Activated T-helper 2 cell treated with anti-CD3 and anti-CD28 coated beads, Interferon-gamma antibody, Interleukin-2, Interleukin-4, amounts not matched to agents 10 μg/mL and 5 μg/mL and 100 μg/mL, durations not matched to agents 14 hours and 24 hours and 36 hours (primary cell): ENCODE results near the gene C11orf87. TPM values are rescaled to one million over a fixed set of nuclear protein-coding genes. Genes with fewer than 3 reads are reported as not detected.

Source experiments
- DNase-seq: peaks from one replicate; pipeline ENCODE4 v3.0.0; 2021; ENCODE audit warnings: low spot score
- H3K27ac Mint-ChIP-seq: one replicate; pipeline ENCODE4 v1.8.0; 2021; ENCODE audit warnings: mixed read lengths
- H3K27me3 Mint-ChIP-seq: one replicate; pipeline ENCODE4 v1.8.0; 2021; ENCODE audit warnings: low read depth, mixed read lengths
- H3K36me3 Mint-ChIP-seq: one replicate; pipeline ENCODE4 v1.8.0; 2021; ENCODE audit warnings: low read depth, mixed read lengths
- H3K4me1 Mint-ChIP-seq: one replicate; pipeline ENCODE4 v1.8.0; 2021; ENCODE audit warnings: low read depth, mixed read lengths
- H3K4me3 Mint-ChIP-seq: one replicate; pipeline ENCODE4 v1.8.0; 2021; ENCODE audit warnings: low read depth, mild to moderate bottlenecking, moderate library complexity, mixed read lengths
- H3K9me3 Mint-ChIP-seq: one replicate; pipeline ENCODE4 v1.8.0; 2021; ENCODE audit warnings: mixed read lengths
- intact Hi-C: fragments of 100-400 bp; cut with micrococcal nuclease; formaldehyde crosslinking; loops from one replicate; pipeline ENCODE4 v1.15.1; 2023
- total RNA-seq: library from RNA; stranded (reverse); gene quantifications from 2 replicates; pipeline ENCODE4 v1.2.3, GENCODE V29; 2022

The C11orf87 gene
- total RNA-seq, 1 donor from 2014 or later = not detected

DNA sequence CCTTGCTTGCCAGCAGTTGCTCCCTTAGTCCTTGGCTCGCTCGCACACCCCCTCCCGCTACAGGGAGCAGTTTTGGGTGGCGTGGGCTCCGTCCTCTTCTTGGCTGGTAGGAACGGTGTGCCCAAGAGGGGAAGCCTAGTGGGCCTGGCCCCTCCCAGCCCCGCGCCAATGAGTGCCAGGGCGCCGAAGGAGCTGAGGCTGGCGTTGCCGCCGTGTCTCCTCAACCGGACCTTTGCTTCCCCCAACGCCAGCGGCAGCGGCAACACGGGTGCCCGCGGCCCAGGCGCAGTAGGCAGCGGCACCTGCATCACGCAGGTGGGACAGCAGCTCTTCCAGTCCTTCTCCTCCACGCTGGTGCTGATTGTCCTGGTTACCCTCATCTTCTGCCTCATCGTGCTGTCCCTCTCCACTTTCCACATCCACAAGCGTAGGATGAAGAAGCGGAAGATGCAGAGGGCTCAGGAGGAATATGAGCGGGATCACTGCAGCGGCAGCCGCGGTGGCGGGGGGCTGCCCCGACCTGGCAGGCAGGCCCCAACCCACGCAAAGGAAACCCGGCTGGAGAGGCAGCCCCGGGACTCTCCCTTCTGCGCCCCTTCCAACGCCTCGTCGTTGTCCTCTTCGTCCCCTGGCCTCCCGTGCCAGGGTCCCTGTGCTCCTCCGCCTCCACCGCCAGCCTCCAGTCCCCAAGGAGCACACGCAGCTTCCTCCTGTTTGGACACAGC, 1.6 kb downstream of the C11orf87 start:
- H3K27me3 Mint-ChIP-seq = peaks cover 26% of the 10 kb centered on the region
- DNase-seq = no peak
- H3K9me3 Mint-ChIP-seq = no peaks in the 10 kb centered on the region
- intact Hi-C loops = no loop called here
- no peak overlapping the region for H3K27ac Mint-ChIP-seq
- no peaks in the 10 kb centered on the region for H3K36me3 Mint-ChIP-seq
- H3K4me1 Mint-ChIP-seq = no peaks in the 10 kb centered on the region
- H3K4me3 Mint-ChIP-seq = no peak overlapping the region

DNA sequence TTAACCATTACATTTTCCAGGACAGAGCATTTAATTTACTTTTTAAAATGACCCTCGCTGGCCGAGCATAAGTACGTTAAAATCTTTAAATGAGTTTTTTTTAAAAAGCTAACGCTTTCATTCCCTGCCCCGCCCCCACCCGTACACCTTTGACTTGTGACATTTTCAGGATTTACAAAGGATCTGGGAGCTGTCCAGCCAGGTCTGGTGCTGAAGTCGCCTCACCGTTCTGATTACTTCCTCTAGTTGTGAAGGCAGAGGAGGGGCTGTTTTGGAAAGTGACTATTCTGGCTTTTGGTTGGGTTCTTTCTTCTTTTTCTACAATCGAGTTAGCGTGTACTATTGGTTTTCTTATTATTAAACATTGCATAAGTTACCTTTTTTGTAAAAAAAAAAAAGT, 2.9 kb downstream of the C11orf87 start:
- Mint-ChIP-seq H3K9me3 (no peaks in the 10 kb centered on the region), H3K4me3 (no peak overlapping the region), H3K4me1 (no peaks in the 10 kb centered on the region), H3K27ac (no peak overlapping the region), H3K36me3 (no peaks in the 10 kb centered on the region), H3K27me3 (peaks cover 26% of the 10 kb centered on the region)
- no peak for DNase-seq
- intact Hi-C loops = no loop called here

DNA sequence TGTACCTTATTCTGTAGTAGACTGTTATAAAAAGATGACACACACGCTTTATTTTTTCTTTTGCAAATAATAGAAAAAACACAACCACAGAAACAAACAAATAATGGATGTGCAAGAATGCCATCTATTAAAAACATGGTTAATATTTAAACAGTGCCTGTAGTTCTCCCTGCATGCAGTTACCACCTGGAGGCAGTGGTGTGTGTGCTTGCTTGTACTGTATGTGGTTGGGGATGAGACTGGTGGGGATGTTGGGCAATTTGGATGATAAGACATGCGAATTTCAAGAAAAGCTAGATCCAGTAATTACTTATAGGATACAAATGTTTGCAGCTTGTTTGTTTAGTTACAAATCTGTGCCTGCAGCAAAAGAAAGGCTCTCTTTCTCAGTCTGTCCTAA, 3.6 kb downstream of the C11orf87 start:
- Mint-ChIP-seq H3K4me3 (no peak overlapping the region), H3K4me1 (no peaks in the 10 kb centered on the region), H3K27me3 (peaks cover 26% of the 10 kb centered on the region), H3K36me3 (no peaks in the 10 kb centered on the region), H3K9me3 (no peaks in the 10 kb centered on the region), H3K27ac (no peak overlapping the region)
- no peak for DNase-seq
- intact Hi-C loops = no loop called here

DNA sequence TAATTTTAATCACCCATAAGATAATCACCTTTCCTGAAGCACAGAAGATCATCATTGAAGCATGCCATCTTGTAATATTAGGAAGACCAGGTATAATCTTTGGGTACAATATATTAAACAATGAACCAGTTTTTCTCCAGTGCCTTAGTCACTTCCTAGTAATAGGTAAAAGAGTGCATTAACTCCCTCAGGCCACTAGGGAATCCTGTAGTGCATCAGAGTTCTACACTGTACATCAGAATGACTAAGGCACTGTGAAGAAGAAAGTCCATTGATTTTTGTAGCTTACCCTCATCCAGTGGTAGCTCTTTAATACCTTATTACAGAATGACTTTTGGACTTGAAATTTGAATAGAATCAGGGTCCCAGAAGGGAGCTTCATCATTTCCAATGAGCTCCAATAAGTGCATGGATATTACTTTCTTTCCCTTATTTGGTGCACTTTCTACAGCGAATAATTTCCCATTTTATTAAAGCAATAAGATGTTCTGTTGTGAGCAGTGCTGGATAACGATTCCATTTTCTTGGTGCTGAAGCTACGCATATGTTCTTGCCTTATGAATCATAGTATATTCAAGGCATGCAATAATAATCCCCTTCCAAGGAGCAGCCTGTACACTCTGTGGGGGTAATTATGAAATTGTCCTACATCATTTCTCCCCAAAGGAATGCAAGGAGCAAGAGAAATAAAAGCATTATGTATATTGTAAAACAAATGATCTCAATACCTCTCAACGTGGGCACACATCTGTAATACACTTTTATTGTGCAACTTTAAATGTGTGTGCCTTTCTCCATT, 4.7 kb downstream of the C11orf87 start:
- intact Hi-C loops = no loop called here
- H3K27me3 Mint-ChIP-seq = peaks cover 18% of the 10 kb centered on the region
- H3K36me3 Mint-ChIP-seq = no peaks in the 10 kb centered on the region
- H3K27ac Mint-ChIP-seq = no peak overlapping the region
- no peak for DNase-seq
- H3K9me3 Mint-ChIP-seq = no peaks in the 10 kb centered on the region
- H3K4me3 Mint-ChIP-seq = no peak overlapping the region
- no peaks in the 10 kb centered on the region for H3K4me1 Mint-ChIP-seq

DNA sequence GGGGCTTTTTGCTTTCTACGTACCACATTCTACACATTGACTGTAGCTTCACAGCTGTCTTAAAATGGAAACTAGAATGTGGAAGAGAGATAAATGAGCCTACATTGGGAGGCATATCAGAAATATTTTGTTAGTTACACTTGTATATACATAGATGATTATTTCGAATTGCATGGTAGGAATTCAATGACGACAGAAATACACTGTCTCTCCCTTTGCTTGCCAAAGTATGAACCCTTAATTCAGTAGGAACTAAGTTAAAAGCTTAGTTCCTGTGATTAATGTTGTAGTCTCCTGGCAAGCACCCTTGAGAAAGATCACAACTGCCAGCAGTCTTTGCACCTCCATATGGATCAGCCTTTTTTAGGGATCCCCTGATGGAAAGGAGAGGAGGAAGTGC, 10.1 kb downstream of the C11orf87 start:
- Mint-ChIP-seq H3K36me3 (no peaks in the 10 kb centered on the region), H3K27ac (no peak overlapping the region), H3K4me3 (no peak overlapping the region), H3K27me3 (no peaks in the 10 kb centered on the region), H3K4me1 (no peaks in the 10 kb centered on the region), H3K9me3 (no peaks in the 10 kb centered on the region)
- DNase-seq = no peak
- intact Hi-C loops = no loop called here

DNA sequence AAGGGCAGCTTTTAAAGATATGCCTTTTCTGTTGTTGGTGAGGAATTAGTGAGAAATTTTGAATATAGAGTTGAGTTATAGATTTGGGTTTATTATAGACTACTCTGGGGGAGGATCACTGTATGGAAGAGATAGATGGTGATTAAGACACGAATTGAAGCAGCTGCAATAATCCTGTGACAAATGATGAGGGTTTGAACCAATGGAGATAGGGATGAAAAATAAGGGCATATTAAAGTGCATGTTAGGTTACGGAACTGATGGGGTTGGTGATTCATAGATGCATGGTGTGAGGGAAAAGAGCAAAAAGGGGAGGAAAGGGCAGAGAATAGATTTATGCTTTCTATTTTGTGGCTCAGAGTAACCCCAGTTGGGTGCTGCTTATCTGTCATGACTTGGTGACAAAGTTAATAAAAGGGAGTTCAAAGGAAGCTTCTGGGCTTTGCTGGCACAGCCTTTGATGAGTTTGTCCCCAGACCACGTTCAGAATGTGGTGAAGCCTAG, 11.8 kb downstream of the C11orf87 start:
- Mint-ChIP-seq H3K4me3 (no peak overlapping the region), H3K27ac (no peak overlapping the region), H3K9me3 (no peaks in the 10 kb centered on the region), H3K27me3 (no peaks in the 10 kb centered on the region), H3K36me3 (no peaks in the 10 kb centered on the region), H3K4me1 (no peaks in the 10 kb centered on the region)
- intact Hi-C loops = no loop called here
- no peak for DNase-seq

DNA sequence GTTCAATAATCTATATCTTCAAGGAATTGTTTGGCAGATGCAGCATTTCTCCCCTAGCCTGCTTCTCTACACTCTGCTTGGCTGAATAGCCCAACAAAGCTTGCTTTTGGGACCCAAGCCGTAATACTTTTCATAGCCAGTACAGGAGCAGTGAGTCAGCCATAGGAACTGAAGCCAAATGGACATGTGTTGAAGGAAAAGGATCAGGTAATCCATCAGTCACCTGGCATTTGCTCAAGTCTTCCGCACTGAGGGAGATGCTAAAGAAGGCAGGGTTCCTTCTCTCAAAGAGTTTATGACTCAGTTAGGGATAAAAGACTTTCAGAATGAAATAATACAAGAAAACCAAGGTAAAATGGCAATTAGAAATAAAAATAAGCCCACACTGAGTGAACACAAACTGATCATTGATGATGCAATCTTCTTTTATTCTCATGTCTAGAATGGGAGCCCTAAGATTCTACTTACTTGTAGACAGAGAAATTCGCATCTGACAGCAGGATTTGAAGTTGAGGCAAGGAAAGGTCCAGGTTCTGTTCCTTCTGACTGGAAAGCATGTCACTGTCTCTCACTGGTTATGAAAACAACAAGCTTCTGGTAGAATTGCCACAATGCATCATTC, 13.2 kb downstream of the C11orf87 start:
- H3K4me3 Mint-ChIP-seq = no peak overlapping the region
- H3K36me3 Mint-ChIP-seq = no peaks in the 10 kb centered on the region
- no peak for DNase-seq
- intact Hi-C loops = no loop called here
- H3K9me3 Mint-ChIP-seq = no peaks in the 10 kb centered on the region
- no peaks in the 10 kb centered on the region for H3K27me3 Mint-ChIP-seq
- H3K4me1 Mint-ChIP-seq = no peaks in the 10 kb centered on the region
- no peak overlapping the region for H3K27ac Mint-ChIP-seq

DNA sequence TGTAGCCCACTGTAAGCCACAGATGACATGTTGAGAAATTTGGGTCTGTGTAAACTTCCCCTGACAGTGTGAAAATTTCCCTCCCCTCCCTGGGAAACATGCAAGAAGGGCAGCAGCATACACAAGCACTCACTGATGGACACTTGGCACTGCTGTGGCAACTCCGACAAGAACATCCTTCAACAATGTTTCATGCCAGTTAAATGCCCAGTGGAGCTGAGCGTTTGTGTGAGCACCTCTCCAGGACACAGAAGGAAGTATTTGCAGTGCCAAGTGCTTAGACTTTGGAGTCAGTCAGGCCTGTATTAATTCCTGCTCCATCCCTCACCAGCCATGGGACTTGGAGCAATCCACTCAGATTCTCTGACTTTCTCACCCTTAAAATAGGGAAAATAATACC, 17.7 kb downstream of the C11orf87 start:
- Mint-ChIP-seq H3K36me3 (no peaks in the 10 kb centered on the region), H3K9me3 (no peaks in the 10 kb centered on the region), H3K4me3 (no peak overlapping the region), H3K4me1 (no peaks in the 10 kb centered on the region), H3K27ac (no peak overlapping the region), H3K27me3 (no peaks in the 10 kb centered on the region)
- intact Hi-C loops = no loop called here
- DNase-seq = no peak

DNA sequence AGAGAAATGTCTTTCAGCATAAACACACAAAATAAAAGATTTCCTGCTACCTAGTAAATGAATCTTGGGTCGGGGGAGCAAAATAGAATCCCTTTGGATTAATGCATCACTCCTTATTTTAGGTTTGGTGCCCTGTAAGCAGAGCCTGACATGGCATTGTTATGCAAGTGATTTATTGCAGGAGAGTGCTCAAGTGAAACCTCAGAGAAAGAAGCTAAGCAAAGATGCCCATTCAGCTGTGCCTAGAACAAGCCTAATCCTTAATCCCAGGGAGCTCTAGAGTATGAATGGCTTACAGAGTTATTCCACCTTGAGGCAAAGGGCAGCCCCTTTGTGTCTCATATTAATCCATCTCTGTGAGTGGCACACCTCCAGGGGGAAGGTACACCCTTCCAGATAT, 21.1 kb downstream of the C11orf87 start:
- intact Hi-C loops = no loop called here
- Mint-ChIP-seq H3K27me3 (no peaks in the 10 kb centered on the region), H3K4me3 (no peak overlapping the region), H3K27ac (no peak overlapping the region), H3K4me1 (no peaks in the 10 kb centered on the region), H3K9me3 (no peaks in the 10 kb centered on the region), H3K36me3 (no peaks in the 10 kb centered on the region)
- DNase-seq = no peak

DNA sequence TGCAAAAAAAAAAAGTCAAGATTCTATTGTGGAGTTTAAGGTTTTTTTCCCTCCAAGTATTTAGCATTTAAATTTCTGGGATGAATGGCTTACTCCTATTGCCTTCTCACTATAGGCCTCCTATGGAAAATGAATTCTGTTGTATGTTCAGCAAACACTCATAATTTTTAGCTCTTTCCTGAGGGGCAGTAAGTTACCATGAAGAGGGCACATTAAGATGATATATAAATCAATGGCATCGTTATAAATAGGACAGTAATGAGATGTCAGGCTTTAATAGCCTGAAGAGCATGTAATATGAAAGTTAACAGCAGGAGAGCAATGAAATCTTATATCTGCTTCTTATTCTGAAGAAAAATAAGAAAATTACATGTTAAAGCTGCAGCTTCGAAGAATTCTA, 32.9 kb downstream of the C11orf87 start:
- Mint-ChIP-seq H3K27me3 (no peaks in the 10 kb centered on the region), H3K9me3 (peaks cover 9% of the 10 kb centered on the region), H3K27ac (no peak overlapping the region), H3K4me3 (no peak overlapping the region), H3K4me1 (no peaks in the 10 kb centered on the region), H3K36me3 (no peaks in the 10 kb centered on the region)
- intact Hi-C loops = no loop called here
- no peak for DNase-seq
